WTC11 (cell line): ENCODE measurements around the gene TMCC1. TPM values are rescaled to one million over a fixed set of nuclear protein-coding genes. Genes with fewer than 3 reads are reported as not detected.

ENCODE experiments used
- ATAC-seq: fragments of 200-7000 bp; cut with Tn5 transposase; 2 replicates; pipeline ENCODE4 v1.10.0; 2021; ENCODE audit warnings: mild to moderate bottlenecking, moderate library complexity
- CTCF ChIA-PET: fragments of 300-600 bp; sonication (Branson Sonifier 250); formaldehyde crosslinking; loops from one replicate; lab custom pipeline; 2021; ENCODE audit warnings: antibody characterized with exemption; lab: Charles Lee
- POLR2A ChIA-PET: fragments of 350-600 bp; sonication (Branson Sonifier 250); formaldehyde crosslinking; loops from one replicate; lab custom pipeline; 2021; ENCODE audit warnings: antibody characterized with exemption; lab: Charles Lee
- DNase-seq: peaks from one replicate; pipeline ENCODE4 v3.0.0; 2021; ENCODE audit warnings: low spot score
- H3K27ac Mint-ChIP-seq: 2 replicates; pipeline ENCODE4 v1.8.0; 2021; ENCODE audit warnings: mixed read lengths
- H3K27me3 Mint-ChIP-seq: 2 replicates; pipeline ENCODE4 v1.8.0; 2021; ENCODE audit warnings: low read depth, mild to moderate bottlenecking, moderate library complexity, mixed read lengths
- H3K36me3 Mint-ChIP-seq: 2 replicates; pipeline ENCODE4 v1.8.0; 2021; ENCODE audit warnings: mixed read lengths
- H3K4me1 Mint-ChIP-seq: 2 replicates; pipeline ENCODE4 v1.8.0; 2022; ENCODE audit warnings: mixed read lengths
- H3K4me3 Mint-ChIP-seq: 2 replicates; pipeline ENCODE4 v1.8.0; 2021; ENCODE audit warnings: mild to moderate bottlenecking, moderate library complexity, mixed read lengths
- H3K9me3 Mint-ChIP-seq: 2 replicates; pipeline ENCODE4 v1.8.0; 2021; ENCODE audit warnings: mixed read lengths
- ATF1 ChIP-seq: sonication (generic); formaldehyde crosslinking; IDR thresholded peaks from 2 replicates; pipeline ENCODE4 v1.8.1; 2023; ENCODE audit warnings: mild to moderate bottlenecking, moderate library complexity, missing genetic modification reagents
- CDX4 ChIP-seq: fragments of 250-450 bp; sonication (Bioruptor Pico); IDR thresholded peaks from 2 replicates; pipeline ENCODE4 v1.9.0; 2021; ENCODE audit warnings: moderate library complexity, mild to moderate bottlenecking, inconsistent platforms, borderline replicate concordance
- E2F1 ChIP-seq: sonication (generic); formaldehyde crosslinking; IDR thresholded peaks from 2 replicates; pipeline ENCODE4 v1.8.0; 2022; ENCODE audit warnings: mild to moderate bottlenecking, missing genetic modification reagents
- ETV6 ChIP-seq: sonication (generic); formaldehyde crosslinking; IDR thresholded peaks from 2 replicates; pipeline ENCODE4 v1.8.1; 2022; ENCODE audit warnings: mild to moderate bottlenecking, missing genetic modification reagents
- FOXK1 ChIP-seq: sonication (generic); formaldehyde crosslinking; IDR thresholded peaks from 2 replicates; pipeline ENCODE4 v1.8.0; 2022; ENCODE audit warnings: mild to moderate bottlenecking, moderate library complexity, missing genetic modification reagents
- GABPB1 ChIP-seq: sonication (generic); formaldehyde crosslinking; IDR thresholded peaks from 2 replicates; pipeline ENCODE4 v1.8.1; 2023; ENCODE audit warnings: mild to moderate bottlenecking, missing genetic modification reagents
- HMGA2 ChIP-seq: fragments of 250-450 bp; sonication (Bioruptor Pico); IDR thresholded peaks from 2 replicates; pipeline ENCODE4 v1.4.0; 2021; ENCODE audit warnings: mild to moderate bottlenecking, moderate library complexity
- MLX ChIP-seq: sonication (generic); formaldehyde crosslinking; IDR thresholded peaks from 2 replicates; pipeline ENCODE4 v1.8.1; 2023; ENCODE audit warnings: mild to moderate bottlenecking, missing genetic modification reagents, moderate library complexity
- MXD4 ChIP-seq: fragments of 250-450 bp; sonication (Bioruptor Pico); IDR thresholded peaks from 2 replicates; pipeline ENCODE4 v1.8.0; 2021; ENCODE audit warnings: mild to moderate bottlenecking, moderate library complexity, borderline replicate concordance
- MYBL2 ChIP-seq: sonication (generic); formaldehyde crosslinking; IDR thresholded peaks from 2 replicates; pipeline ENCODE4 v1.8.1; 2023; ENCODE audit warnings: mild to moderate bottlenecking, moderate library complexity, missing genetic modification reagents
- RELA ChIP-seq: sonication (generic); formaldehyde crosslinking; IDR thresholded peaks from 2 replicates; pipeline ENCODE4 v1.8.1; 2022; ENCODE audit warnings: missing genetic modification reagents, mild to moderate bottlenecking, borderline replicate concordance
- SOX15 ChIP-seq: fragments of 250-450 bp; sonication (Bioruptor Pico); IDR thresholded peaks from 2 replicates; pipeline ENCODE4 v1.9.0; 2021; ENCODE audit warnings: mild to moderate bottlenecking
- USF1 ChIP-seq: sonication (generic); formaldehyde crosslinking; IDR thresholded peaks from 2 replicates; pipeline ENCODE4 v1.8.0; 2022; ENCODE audit warnings: mild to moderate bottlenecking, missing genetic modification reagents
- ZBTB21 ChIP-seq: sonication (generic); formaldehyde crosslinking; IDR thresholded peaks from 2 replicates; pipeline ENCODE4 v1.8.1; 2023; ENCODE audit warnings: mild to moderate bottlenecking, missing genetic modification reagents, borderline replicate concordance
- total RNA-seq: library from RNA; stranded (reverse); gene quantifications from 3 replicates; pipeline ENCODE4 v1.2.3, GENCODE V29; 2021
- TF ChIP-seq, protein P1 (sequence below): sonication (generic); formaldehyde crosslinking; IDR thresholded peaks from 2 replicates; pipeline ENCODE4 v1.8.0; 2023; ENCODE audit warnings: mild to moderate bottlenecking, missing genetic modification reagents
- TF ChIP-seq, protein P2 (sequence below): sonication (generic); formaldehyde crosslinking; conservative IDR thresholded peaks from 2 replicates; pipeline ENCODE4 v1.8.1; 2023; ENCODE audit warnings: mild to moderate bottlenecking, low read depth, missing genetic modification reagents, moderate library complexity

Gene TMCC1
- total RNA-seq, 1 experiment from 2014 or later: 29.3 TPM

- TF ChIP-seq ATF1 (CRISPR knock-in tag): no peak
- TF ChIP-seq USF1 (CRISPR knock-in tag): no peak
- TF ChIP-seq SOX15 (CRISPR knock-in tag): no peak
- TF ChIP-seq E2F1 (CRISPR knock-in tag): no peak
- TF ChIP-seq, all 79 proteins: peak for 0
These were observed 72.9 kb downstream of the TMCC1 start (continued) for GRCh38 chr3:129820587-129820986.

GRCh38 chr3:129812589-129812988, 80.9 kb downstream of the TMCC1 start:
- no peaks in the 10 kb centered on the region for H3K27me3 Mint-ChIP-seq
- no peak for TF ChIP-seq RELA
- no peak for TF ChIP-seq FOXK1 (CRISPR knock-in tag)
- no peak for TF ChIP-seq CDX4 (CRISPR knock-in tag)
- no peak for TF ChIP-seq MYBL2 (CRISPR knock-in tag)
- TF ChIP-seq MLX (CRISPR knock-in tag): no peak
- TF ChIP-seq GABPB1 (CRISPR knock-in tag): no peak
- no peak for TF ChIP-seq HMGA2
- TF ChIP-seq, protein P1, sequence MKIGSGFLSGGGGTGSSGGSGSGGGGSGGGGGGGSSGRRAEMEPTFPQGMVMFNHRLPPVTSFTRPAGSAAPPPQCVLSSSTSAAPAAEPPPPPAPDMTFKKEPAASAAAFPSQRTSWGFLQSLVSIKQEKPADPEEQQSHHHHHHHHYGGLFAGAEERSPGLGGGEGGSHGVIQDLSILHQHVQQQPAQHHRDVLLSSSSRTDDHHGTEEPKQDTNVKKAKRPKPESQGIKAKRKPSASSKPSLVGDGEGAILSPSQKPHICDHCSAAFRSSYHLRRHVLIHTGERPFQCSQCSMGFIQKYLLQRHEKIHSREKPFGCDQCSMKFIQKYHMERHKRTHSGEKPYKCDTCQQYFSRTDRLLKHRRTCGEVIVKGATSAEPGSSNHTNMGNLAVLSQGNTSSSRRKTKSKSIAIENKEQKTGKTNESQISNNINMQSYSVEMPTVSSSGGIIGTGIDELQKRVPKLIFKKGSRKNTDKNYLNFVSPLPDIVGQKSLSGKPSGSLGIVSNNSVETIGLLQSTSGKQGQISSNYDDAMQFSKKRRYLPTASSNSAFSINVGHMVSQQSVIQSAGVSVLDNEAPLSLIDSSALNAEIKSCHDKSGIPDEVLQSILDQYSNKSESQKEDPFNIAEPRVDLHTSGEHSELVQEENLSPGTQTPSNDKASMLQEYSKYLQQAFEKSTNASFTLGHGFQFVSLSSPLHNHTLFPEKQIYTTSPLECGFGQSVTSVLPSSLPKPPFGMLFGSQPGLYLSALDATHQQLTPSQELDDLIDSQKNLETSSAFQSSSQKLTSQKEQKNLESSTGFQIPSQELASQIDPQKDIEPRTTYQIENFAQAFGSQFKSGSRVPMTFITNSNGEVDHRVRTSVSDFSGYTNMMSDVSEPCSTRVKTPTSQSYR (CRISPR knock-in tag): no peak
- TF ChIP-seq ZBTB21 (CRISPR knock-in tag): no peak
- TF ChIP-seq, protein P2, sequence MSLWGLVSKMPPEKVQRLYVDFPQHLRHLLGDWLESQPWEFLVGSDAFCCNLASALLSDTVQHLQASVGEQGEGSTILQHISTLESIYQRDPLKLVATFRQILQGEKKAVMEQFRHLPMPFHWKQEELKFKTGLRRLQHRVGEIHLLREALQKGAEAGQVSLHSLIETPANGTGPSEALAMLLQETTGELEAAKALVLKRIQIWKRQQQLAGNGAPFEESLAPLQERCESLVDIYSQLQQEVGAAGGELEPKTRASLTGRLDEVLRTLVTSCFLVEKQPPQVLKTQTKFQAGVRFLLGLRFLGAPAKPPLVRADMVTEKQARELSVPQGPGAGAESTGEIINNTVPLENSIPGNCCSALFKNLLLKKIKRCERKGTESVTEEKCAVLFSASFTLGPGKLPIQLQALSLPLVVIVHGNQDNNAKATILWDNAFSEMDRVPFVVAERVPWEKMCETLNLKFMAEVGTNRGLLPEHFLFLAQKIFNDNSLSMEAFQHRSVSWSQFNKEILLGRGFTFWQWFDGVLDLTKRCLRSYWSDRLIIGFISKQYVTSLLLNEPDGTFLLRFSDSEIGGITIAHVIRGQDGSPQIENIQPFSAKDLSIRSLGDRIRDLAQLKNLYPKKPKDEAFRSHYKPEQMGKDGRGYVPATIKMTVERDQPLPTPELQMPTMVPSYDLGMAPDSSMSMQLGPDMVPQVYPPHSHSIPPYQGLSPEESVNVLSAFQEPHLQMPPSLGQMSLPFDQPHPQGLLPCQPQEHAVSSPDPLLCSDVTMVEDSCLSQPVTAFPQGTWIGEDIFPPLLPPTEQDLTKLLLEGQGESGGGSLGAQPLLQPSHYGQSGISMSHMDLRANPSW (CRISPR knock-in tag): no peak
- TF ChIP-seq ETV6 (CRISPR knock-in tag): no peak
- no peak for TF ChIP-seq MXD4 (CRISPR knock-in tag)
- no peaks in the 10 kb centered on the region for H3K4me1 Mint-ChIP-seq
- no peak overlapping the region for H3K27ac Mint-ChIP-seq
- H3K4me3 Mint-ChIP-seq: no peak overlapping the region
- ATAC-seq: no peak
- H3K36me3 Mint-ChIP-seq: peaks cover 2% of the 10 kb centered on the region; the same call in 1 of the 2 replicates
- no peaks in the 10 kb centered on the region for H3K9me3 Mint-ChIP-seq
- ChIA-PET POLR2A (interaction anchor here (0.7 kb wide), 1 partner anchor 183 kb away, joined by 4 read pairs; no protein-coding TSS in a partner anchor), CTCF (interaction anchor here (1.0 kb wide), 1 partner anchor 161 kb away, joined by 6 read pairs; no protein-coding TSS in a partner anchor)
- no peak for DNase-seq
